Left cardiac atrium (tissue), 4 donors: ENCODE data around the gene TGFBR3L. TPM values are rescaled to one million over a fixed set of nuclear protein-coding genes. Genes with fewer than 3 reads are reported as not detected.

ENCODE experiments used
- ATAC-seq, 2 donors: fragments of 200-7000 bp; cut with Tn5 transposase; one replicate each; pipeline ENCODE4 v1.9.1; 2020; ENCODE audit warnings: mild to moderate bottlenecking in 2 of 2, moderate library complexity in 2 of 2
- DNase-seq: peaks from one replicate; pipeline ENCODE4 v3.0.0-alpha.2; 2020
- intact Hi-C, 2 donors: fragments of 100-400 bp; cut with DNase I; formaldehyde crosslinking; loops; one replicate each; pipeline versions ENCODE4 v1.14.1 to v1.15.1; 2022 to 2023
- total RNA-seq, 2 donors: library from RNA; stranded (reverse); fragmentation: NEBNext Ultra II Directional; extraction: Animal tissue kit (Norgen Biotek cat#: 25700); gene quantifications; one replicate each; pipeline ENCODE4 v1.2.1, GENCODE V29; 2021
- donor health status: DM: no; HTN: yes; CAD: no.
- donor health status: DM: no; HTN: yes; CAD: no; lungs with severe emphysema.
- donor health status: DM: yes; HTN: yes; CAD: no.
- donor health status: Dilated cardiomyopathy.

The TGFBR3L gene
- total RNA-seq, 2 donors from 2014 or later = 9.7 to 13.6 TPM

DNA sequence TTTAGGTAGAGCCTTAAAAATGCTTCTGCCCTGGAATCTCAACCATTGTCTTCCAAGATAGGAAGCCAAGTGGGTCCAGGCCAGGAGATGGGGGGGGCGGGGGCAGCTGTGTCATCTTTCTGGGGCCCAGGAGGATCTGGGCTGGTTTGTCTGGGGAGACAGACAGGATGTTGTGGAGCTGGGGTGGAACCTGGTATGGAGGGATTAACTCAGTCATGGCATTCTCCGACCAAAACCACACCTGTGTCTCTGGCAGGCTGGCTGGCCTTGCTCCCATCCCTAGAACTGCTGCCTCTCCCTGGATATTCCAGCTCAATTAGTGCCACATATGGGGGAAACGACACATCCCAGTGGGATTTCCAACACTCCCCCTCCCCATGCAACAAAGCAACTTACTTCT lies 13.7 kb upstream of the TGFBR3L start:
- intact Hi-C loops = no loop called here
- DNase-seq (no peak), ATAC-seq (no peak)

DNA sequence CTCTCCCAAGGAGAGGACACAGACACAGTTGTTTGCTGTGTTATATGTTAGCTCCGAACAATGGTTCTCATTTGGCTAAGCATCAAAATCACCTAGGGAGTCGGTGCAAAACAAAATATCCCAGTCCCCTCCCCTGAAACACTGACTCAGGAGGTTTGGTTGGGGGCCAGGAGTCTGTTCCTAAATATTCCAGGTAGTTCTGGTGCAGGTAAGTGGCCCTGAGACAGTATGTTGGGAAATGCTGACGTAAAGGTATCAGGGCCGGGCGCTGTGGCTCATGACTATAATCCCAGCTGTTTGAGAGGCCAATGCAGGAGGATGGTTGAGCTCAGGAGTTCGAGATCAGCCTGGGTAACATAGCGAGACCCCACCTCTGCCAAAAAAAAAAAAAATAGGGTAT lies 13.3 kb upstream of the TGFBR3L start:
- DNase-seq (no peak), ATAC-seq (no peak)
- intact Hi-C loops = no loop called here

- ATAC-seq = no peak
- DNase-seq = no peak
- intact Hi-C loops = no loop called here
Observed at GRCh38 chr19:7902796-7903243, 11.8 kb upstream of the TGFBR3L start.

DNA sequence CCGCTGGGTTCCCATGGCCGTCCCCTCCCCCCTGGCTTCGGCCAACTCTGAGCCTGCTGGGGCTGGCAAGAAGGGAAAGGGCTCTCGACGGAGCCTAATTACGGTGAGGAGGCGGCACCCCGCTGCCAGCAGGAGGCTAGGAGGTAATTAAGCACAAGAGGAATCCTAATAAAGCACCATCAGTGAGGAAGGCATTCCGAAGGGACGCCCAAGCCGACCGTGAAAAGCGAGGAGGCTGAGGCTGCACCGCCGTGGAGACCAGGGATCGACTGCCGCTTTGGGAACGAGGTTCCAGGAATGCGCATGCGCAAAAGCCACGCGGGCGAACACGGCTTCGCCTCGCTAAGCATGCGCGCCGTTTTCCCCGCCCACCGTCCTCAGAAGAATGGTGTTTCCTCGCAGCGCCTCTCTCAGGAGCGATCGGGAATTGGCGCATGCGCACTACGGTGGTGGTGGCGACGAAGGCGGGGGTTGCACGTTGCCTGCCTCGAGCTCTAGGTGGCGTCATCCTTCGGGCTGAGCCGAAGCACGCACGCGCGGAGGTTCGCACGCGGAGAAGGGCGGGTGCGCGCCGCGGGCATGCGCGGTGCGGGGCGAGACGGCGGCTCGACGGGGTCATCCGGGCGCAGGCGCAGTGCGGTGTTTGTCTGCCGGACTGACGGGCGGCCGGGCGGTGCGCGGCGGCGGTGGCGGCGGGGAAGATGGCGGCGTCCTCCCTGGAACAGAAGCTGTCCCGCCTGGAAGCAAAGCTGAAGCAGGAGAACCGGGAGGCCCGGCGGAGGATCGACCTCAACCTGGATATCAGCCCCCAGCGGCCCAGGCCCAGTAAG lies 11.2 kb upstream of the TGFBR3L start, which contains the start of gene MAP2K7:
Gene MAP2K7 (plus strand): TSS at position 634 of the 830 bp plus-strand sequence. CDS start 68 bp downstream, at position 702.
- DNase-seq = peak; percentile 100
- peak; percentile 89 to 91 for ATAC-seq
- intact Hi-C loops = no loop called here

DNA sequence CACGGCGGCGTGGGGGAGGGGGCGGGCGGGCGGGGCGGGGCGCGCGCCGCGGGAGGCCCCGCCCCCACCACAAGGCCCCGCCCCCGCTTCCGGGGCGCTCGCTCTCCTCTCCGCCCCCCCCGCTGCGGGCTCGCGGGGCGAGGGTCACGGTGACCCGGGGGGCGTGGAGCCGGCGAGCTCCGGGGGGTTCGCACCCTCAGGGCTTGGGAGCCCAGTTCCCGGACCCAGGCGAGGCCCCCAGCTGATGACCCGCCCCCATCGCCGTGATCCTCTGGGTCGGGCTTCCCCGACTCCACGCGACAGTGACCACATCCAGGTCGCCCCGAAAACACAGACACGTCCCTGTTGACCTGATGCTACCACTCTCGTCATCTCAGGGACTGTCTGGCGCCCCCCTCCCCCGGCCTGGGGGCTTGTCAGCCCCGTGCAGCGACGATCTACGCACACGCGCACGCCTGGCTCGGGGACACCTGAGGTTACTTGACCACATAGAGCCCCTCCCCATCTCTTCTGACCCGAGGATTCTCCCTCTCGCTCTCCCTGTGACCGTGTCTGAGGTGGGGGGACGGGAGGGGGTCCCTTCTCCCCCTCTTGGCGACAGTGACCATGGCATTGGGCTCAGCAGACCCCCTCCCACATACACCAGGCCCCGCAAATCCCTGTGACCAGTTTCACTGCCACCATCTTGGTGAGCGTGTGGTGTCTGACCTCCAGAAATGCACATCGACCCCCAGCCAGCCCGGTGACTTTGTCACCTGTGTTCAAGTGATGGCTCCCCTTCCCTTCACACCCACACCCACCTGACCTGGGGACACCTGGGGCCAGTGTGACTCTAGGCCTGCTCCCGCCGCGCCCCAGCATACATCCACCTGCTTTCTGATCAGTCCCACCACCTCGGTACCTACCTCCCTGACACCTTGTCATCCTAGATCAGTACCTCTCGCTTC lies 10.3 kb upstream of the TGFBR3L start:
- DNase-seq (peak; percentile 64), ATAC-seq (peak; percentile 56 to 60)
- intact Hi-C loops = no loop called here

GRCh38 chr19:7905268-7905667 lies 9.4 kb upstream of the TGFBR3L start:
- no peak for ATAC-seq
- intact Hi-C loops = no loop called here
- DNase-seq = no peak

DNA sequence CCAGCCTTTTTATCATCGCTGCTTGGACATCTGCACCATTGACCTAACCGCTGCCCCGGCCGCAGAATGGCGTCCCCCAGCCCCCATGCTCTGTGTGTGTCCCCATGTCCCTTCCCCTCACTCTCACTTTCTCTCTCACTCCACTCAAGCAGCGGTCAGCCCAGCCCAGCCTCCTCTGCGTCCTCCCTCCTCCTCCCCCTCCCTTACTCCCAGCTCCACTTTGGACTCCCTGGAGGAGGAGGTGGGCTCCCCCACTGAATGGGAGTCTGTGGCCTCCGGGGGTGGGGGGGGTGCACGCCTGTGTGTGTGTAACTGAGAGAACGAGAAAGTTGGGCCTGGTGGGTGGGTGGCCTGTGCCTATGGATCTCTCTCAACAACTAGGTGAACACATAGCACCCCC lies 8.8 kb upstream of the TGFBR3L start:
- intact Hi-C loops = no loop called here
- DNase-seq (no peak), ATAC-seq (no peak)

DNA sequence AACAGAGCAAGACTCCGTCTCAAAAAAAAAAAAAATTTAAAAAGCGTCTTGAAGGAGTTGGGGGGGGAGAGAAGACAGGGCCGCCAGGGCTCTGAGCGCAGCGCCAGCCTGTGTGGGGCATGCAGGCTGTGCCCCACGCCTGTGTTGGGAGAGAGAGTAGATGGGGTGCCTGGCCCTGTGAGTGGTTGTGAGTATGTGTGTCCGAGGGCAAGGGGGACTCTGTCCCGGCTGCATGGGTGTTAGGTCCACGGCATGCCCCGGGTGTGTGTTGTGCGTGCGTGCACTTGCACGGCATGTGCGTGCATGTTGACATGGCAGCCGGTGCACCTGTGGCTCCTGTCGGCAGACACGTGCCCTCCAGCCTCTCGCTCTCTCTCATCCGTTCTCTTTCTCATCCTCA lies 7.5 kb upstream of the TGFBR3L start:
- DNase-seq = no peak
- intact Hi-C loops = no loop called here
- ATAC-seq = no peak

DNA sequence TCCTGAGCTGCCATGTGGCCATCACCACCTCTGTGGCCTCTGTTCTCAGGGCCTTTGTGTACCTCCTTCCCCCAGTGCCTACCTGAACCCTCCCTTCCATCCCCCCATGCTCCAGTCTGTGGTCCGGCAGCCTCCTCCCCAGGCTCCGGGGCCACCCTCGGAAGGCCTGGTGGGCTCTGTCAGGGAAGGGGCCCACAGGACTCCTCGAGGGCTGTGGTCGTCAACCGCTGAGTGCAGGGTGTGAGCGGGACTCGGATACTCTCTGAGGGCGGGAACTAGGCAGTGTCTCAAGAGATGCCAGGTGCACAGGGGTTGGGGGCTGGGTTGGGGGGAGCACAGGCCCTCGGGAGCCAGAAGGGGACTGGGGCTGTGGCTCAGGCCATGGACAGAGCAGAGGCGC lies 7.1 kb upstream of the TGFBR3L start:
- intact Hi-C loops = no loop called here
- ATAC-seq (no peak), DNase-seq (no peak)

- ATAC-seq (no peak), DNase-seq (no peak)
- intact Hi-C loops = no loop called here
Observed at GRCh38 chr19:7908078-7908699, 6.4 kb upstream of the TGFBR3L start.

DNA sequence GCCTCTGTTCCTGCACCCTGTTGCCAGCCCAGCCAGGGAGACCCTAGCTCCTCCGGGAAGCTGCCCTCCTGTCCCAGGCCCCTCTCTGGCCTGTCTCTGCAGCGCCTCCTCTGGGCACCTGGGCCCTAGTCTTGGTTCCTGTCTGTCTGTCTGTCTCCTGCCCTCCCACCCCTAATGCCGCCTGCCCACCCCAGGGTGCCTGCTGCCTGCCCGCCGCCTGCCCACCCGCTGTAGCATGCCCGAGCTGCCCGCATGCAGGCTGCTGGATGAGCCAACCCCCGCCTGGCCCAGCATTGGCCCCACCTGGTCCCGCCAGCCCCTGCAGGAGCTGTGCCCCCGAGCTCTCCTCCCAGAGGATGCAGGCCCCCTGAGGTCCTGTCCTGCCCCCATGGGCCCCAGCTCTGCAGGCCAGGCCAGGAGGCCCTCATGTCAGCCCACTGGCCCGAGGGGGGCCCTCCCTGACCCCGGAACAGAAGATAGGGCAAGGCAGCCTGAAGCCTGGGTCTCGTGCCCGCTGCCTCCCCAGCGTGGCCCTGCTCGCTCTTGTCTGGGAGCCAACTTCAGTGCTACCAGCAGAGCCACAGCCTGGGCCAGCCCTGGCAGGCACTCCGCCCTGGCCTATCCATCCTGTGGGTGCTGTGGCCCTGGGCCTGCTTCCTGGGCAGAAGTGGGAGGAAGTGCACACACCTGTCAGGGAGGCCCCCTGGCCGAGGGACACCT lies 5.7 kb upstream of the TGFBR3L start:
- DNase-seq = no peak

DNA sequence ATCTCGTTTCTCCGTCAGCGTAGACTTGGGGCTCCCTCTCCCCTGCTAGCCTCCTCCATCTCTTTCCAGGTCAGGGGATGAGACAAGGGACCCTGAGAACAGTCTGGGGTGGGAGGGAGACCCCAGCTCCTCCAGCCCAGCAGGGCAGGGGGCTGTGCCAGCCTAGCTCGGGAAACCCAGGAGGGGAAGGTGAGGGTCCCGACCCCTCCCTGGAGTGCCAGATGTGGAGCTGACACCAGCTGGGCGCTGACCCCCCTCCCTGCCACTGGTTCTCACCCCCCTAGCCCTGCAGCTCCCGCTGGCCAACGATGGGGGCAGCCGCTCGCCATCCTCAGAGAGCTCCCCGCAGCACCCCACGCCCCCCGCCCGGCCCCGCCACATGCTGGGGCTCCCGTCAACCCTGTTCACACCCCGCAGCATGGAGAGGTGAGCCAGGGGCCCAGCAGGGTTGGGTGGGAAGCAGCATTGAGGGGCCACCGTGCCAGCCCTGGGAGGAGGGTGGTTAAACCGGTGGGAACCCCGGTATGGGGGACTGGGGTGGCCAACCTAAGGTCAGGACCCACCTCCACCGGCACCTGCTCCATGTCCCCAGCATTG lies 5.1 kb upstream of the TGFBR3L start:
- intact Hi-C loops = no loop called here
- ATAC-seq (no peak), DNase-seq (no peak)

More for the DNA sequence above, 5.7 kb upstream of the TGFBR3L start:
- ATAC-seq = no peak
- intact Hi-C loops = no loop called here

GRCh38 chr19:7910321-7911161 lies 4.1 kb upstream of the TGFBR3L start:
- ATAC-seq (no peak), DNase-seq (no peak)
- intact Hi-C loops = no loop called here

DNA sequence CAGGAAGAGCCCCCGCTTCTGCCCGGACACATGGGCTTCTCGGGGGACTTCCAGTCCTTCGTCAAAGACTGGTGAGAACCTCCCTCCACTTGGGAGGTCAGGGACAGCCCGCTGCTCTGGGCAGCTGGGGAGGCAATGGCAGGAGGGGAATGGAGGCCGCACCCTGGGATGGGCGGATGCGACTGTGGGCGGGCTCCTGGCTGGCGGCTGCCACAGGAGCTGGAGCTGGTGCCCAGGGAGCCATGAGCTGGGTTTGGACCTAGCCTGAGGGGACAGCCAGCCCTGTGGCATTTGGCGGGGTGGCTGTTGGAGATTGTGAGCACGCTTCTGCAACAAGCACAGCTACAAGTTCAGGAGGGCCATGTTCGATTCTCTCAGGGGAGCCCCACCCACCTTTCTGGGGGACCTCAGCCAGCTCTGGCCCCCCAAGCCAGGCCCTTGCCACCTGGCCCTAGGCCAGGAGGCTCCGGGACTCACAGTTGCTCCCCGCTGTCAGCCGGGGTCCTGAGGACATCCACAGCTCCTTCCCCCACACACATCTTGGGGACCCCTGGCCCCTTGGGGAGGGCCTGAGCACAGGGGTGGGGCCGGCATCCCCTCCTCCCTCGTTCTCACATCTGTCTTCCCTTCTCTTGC lies 3.0 kb upstream of the TGFBR3L start:
- no peak for DNase-seq

DNA sequence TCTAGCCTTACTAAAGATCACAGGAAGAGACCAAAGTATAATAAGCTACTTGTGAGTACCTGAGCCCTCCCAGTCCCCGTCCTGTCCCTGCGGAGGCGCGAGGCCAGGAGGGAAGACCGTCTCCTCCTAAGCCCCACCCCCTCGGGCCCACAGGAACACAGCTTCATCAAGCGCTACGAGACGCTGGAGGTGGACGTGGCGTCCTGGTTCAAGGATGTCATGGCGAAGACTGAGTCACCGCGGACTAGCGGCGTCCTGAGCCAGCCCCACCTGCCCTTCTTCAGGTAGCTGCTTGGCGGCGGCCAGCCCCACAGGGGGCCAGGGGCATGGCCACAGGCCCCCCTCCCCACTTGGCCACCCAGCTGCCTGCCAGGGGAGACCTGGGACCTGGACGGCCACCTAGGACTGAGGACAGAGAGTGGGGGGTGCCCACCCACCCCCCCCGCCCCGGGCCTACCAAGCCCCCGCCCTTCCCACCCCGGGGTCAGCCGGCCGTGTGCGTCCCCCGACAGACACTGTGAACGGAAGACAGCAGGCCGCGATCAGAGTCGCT lies 2.4 kb upstream of the TGFBR3L start:
- ATAC-seq = no peak
- intact Hi-C loops = no loop called here
- no peak for DNase-seq

More for the DNA sequence above, 3.0 kb upstream of the TGFBR3L start:
- ATAC-seq = no peak
- intact Hi-C loops = no loop called here

- ATAC-seq (no peak), DNase-seq (no peak)
- intact Hi-C loops = no loop called here
Observed at GRCh38 chr19:7912697-7913564, 1.7 kb upstream of the TGFBR3L start.
